ENCODE measurements around the gene MSL3.
A peak's percentile ranks its signal among the peaks of the same experiment; 100 is the strongest.

The MSL3 gene

GRCh38 chrX:11757719-11758399 is at the start of gene MSL3:
Gene MSL3, plus strand, starts transcription at chrX:11758237. Its CDS starts 27 bp downstream, at chrX:11758264.
- DNase-seq (ENCODE audit: low spot score) = peak; percentile 88

GRCh38 chrX:11722304-11722703 is 35.7 kb upstream of the MSL3 start:
- DNase-seq (ENCODE audit: low spot score) = no peak

- peak; percentile 38 for DNase-seq (ENCODE audit: low spot score)
Measured at GRCh38 chrX:11724122-11725017, 33.7 kb upstream of the MSL3 start.

- no peak for DNase-seq (ENCODE audit: low spot score)
Measured at GRCh38 chrX:11725631-11726442, 32.2 kb upstream of the MSL3 start.

- DNase-seq (ENCODE audit: low spot score) = no peak
Measured at GRCh38 chrX:11728556-11728955, 29.5 kb upstream of the MSL3 start.

GRCh38 chrX:11733614-11734013 is 24.4 kb upstream of the MSL3 start:
- no peak for DNase-seq (ENCODE audit: low spot score)

- DNase-seq (ENCODE audit: low spot score) = no peak
Measured at GRCh38 chrX:11739776-11740175, 18.3 kb upstream of the MSL3 start.

- DNase-seq (ENCODE audit: low spot score) = no peak
Measured at GRCh38 chrX:11740794-11741193, 17.2 kb upstream of the MSL3 start.

- no peak for DNase-seq (ENCODE audit: low spot score)
Measured at GRCh38 chrX:11741574-11741973, 16.5 kb upstream of the MSL3 start.

GRCh38 chrX:11745881-11746280 is 12.2 kb upstream of the MSL3 start:
- DNase-seq (ENCODE audit: low spot score) = no peak

- no peak for DNase-seq (ENCODE audit: low spot score)
Measured at GRCh38 chrX:11750046-11750445, 8.0 kb upstream of the MSL3 start.

GRCh38 chrX:11750694-11751093 is 7.3 kb upstream of the MSL3 start:
- no peak for DNase-seq (ENCODE audit: low spot score)

- DNase-seq (ENCODE audit: low spot score) = no peak
Measured at GRCh38 chrX:11751261-11751660, 6.8 kb upstream of the MSL3 start.

GRCh38 chrX:11753668-11754067 is 4.4 kb upstream of the MSL3 start:
- no peak for DNase-seq (ENCODE audit: low spot score)

GRCh38 chrX:11754958-11755645 is 2.9 kb upstream of the MSL3 start:
- no peak for DNase-seq (ENCODE audit: low spot score)

GRCh38 chrX:11755724-11756123 is 2.3 kb upstream of the MSL3 start:
- no peak for DNase-seq (ENCODE audit: low spot score)

- DNase-seq (ENCODE audit: low spot score) = no peak
Measured at GRCh38 chrX:11756354-11757318, 1.4 kb upstream of the MSL3 start.

- no peak for DNase-seq (ENCODE audit: low spot score)
Measured at GRCh38 chrX:11757397-11757718, 679 bp upstream of the MSL3 start.

GRCh38 chrX:11758400-11759171 is 549 bp downstream of the MSL3 start:
- peak; percentile 86 for DNase-seq (ENCODE audit: low spot score)

- DNase-seq (ENCODE audit: low spot score) = no peak
Measured at GRCh38 chrX:11759172-11759460, 1.1 kb downstream of the MSL3 start.

All from AG20443 (cell line).